ENCODE measurements around the gene ITM2B.

The ITM2B gene

GRCh38 chr13:48296528-48296927 lies 63.5 kb downstream of the ITM2B start:
- DNase-seq (ENCODE audit: extremely low read depth, low read depth): no peak
- no peak for TF ChIP-seq CTCF (IDR thresholded peaks at IDR 0.05; ENCODE audit: low read depth, low read length)

- TF ChIP-seq CTCF (IDR thresholded peaks at IDR 0.05; ENCODE audit: low read depth, low read length): no peak
- DNase-seq (ENCODE audit: extremely low read depth, low read depth): no peak
Observed at GRCh38 chr13:48297131-48297786, 64.3 kb downstream of the ITM2B start.

- no peak for TF ChIP-seq CTCF (IDR thresholded peaks at IDR 0.05; ENCODE audit: low read depth, low read length)
- no peak for DNase-seq (ENCODE audit: extremely low read depth, low read depth)
Observed at GRCh38 chr13:48299591-48299990, 66.6 kb downstream of the ITM2B start.

- peak; percentile 5 for DNase-seq (ENCODE audit: extremely low read depth, low read depth)
- no peak for TF ChIP-seq CTCF (IDR thresholded peaks at IDR 0.05; ENCODE audit: low read depth, low read length)
Observed at GRCh38 chr13:48302871-48303358, 69.9 kb downstream of the ITM2B start.

GRCh38 chr13:48303359-48304142 lies 70.5 kb downstream of the ITM2B start, which contains the start of gene RB1:
Gene RB1, plus strand, starts transcription at chr13:48303751. Its CDS starts 162 bp downstream, at chr13:48303913.
- no peak for TF ChIP-seq CTCF (IDR thresholded peaks at IDR 0.05; ENCODE audit: low read depth, low read length)
- DNase-seq (ENCODE audit: extremely low read depth, low read depth): peak; percentile 77

- TF ChIP-seq CTCF (IDR thresholded peaks at IDR 0.05; ENCODE audit: low read depth, low read length): no peak
Observed at GRCh38 chr13:48304143-48304876, 71.3 kb downstream of the ITM2B start.

More at GRCh38 chr13:48304143-48304876, 71.3 kb downstream of the ITM2B start:
- DNase-seq (ENCODE audit: extremely low read depth, low read depth): peak; percentile 19
